Ishikawa (cell line): ENCODE measurements around the gene TSPAN31.

Experiments used
- CEBPB ChIP-seq: IDR thresholded peaks from 2 replicates; pipeline ENCODE4 v1.6.1; 2012
- EGR1 ChIP-seq: IDR thresholded peaks from 2 replicates; pipeline ENCODE4 v1.6.1; 2012
- EP300 ChIP-seq: IDR thresholded peaks from 2 replicates; pipeline ENCODE4 v1.6.1; 2012; ENCODE audit warnings: borderline replicate concordance
- RAD21 ChIP-seq: IDR thresholded peaks from 2 replicates; pipeline ENCODE4 v1.6.1; 2012; ENCODE audit warnings: low read depth
- TAF1 ChIP-seq: IDR thresholded peaks from 2 replicates; pipeline ENCODE4 v1.6.1; 2012; ENCODE audit warnings: low read depth, mild to moderate bottlenecking
- TCF12 ChIP-seq: IDR thresholded peaks from 2 replicates; pipeline ENCODE4 v1.6.1; 2012; ENCODE audit warnings: low read depth
- YY1 ChIP-seq: IDR thresholded peaks from 2 replicates; pipeline ENCODE4 v1.6.1; 2012; ENCODE audit warnings: low read depth
- ZBTB7A ChIP-seq: IDR thresholded peaks from 2 replicates; pipeline ENCODE4 v1.6.1; 2012; ENCODE audit warnings: low read depth
- TF ChIP-seq, protein P1 (sequence below): IDR thresholded peaks from 2 replicates; pipeline ENCODE4 v1.6.1; 2012

DNA sequence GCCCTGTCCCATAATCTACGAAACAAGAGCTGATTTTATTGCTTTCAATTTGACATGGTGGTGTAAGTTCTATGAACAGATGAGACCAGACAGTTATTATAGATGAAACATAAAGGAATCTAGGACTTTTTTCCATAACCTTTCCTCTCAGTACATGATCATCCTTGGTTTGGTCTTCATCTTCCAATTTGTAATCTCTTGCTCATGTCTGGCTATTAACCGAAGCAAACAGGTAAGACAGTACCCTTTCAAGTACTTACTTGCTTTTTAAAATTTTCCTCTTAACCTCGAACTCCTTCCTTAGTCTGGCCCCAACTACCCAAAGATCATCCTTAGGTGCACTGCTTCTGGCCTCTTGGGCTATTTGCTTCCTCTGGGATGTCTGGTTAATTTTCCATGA lies 1.2 kb downstream of the TSPAN31 start:
- TF ChIP-seq EP300, result no peak
- no peak for TF ChIP-seq ZBTB7A
- TF ChIP-seq TAF1, result no peak
- TF ChIP-seq, protein P1, sequence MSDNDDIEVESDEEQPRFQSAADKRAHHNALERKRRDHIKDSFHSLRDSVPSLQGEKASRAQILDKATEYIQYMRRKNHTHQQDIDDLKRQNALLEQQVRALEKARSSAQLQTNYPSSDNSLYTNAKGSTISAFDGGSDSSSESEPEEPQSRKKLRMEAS, result no peak
- TF ChIP-seq EGR1, result no peak
- TF ChIP-seq RAD21, result no peak
- TF ChIP-seq CEBPB, result no peak
- no peak for TF ChIP-seq YY1
- TF ChIP-seq TCF12, result no peak
